ENCODE results near the gene PSMD10.
A peak's percentile ranks its signal among the peaks of the same experiment; 100 is the strongest.

The PSMD10 gene

GRCh38 chrX:108070891-108071290 lies 20.5 kb downstream of the PSMD10 start:
- no peak for DNase-seq

GRCh38 chrX:108068121-108068520 lies 23.2 kb downstream of the PSMD10 start:
- DNase-seq: no peak

DNA sequence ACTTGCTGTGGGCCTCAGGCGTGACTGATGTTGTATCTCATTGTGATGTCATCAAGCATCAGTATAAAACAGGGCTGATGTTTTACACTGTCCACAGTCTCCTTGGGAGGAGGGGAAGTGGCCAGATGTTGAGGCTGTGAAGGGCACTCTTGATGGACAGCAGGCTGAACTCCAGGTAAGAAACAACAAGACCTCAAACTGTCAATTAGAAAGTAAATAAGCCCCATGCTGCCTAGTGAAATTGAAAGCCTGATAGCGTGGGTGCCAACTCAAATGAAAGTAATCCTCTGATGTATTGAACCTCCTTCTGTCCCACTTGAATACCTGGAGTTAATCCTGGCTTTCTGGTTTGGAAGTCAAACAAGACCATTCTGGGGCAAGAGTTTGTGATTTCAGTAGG lies 26.7 kb downstream of the PSMD10 start:
- no peak for DNase-seq

- no peak for DNase-seq
Observed at GRCh38 chrX:108064001-108064400, 27.3 kb downstream of the PSMD10 start.

- no peak for DNase-seq
Observed at GRCh38 chrX:108059801-108060200, 31.5 kb downstream of the PSMD10 start.

GRCh38 chrX:108055546-108055945 lies 35.8 kb downstream of the PSMD10 start:
- no peak for DNase-seq

DNA sequence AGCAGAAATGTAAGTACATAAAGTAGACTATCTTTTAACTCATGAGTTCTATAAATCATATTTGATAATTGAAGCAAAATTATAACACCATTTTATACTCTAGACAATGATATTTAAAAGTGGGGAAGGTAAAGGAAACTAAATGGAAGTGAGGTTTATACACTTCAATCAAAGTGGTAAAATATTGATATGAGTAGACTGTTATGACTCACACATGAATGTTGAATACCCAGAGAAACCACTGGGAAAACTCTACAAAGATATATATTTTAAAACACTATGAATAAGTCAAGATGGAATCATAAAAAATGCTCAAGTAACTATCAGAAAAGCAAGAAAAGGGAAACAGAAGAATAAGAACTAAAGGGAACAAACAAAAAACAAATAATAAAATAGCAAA lies 38.1 kb downstream of the PSMD10 start:
- peak; percentile 13 for DNase-seq

DNA sequence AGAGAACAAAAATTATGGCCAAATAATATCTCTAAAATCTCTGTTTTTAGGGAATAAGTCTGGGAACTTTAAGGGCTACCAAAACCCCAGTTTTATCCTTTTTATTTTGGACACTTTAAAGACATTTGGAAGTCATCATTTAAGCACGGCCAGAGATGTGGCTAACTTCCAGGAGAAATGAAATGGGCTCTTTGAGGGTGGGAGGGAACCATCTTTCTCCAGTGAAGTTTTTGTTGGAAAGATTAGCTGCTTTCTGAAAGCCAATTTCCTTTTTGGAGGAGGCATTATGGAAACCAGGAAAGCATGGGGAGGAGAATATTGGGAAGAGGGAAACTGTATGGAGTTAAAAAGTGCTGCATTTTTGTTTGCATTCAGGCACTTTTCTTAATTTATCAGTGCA lies 41.7 kb downstream of the PSMD10 start:
- no peak for DNase-seq

- DNase-seq: no peak
Observed at GRCh38 chrX:108044554-108045256, 46.6 kb downstream of the PSMD10 start, which contains the start of gene VSIG1. VSIG1 (plus strand) TSS chrX:108045065; CDS start chrX:108045131, 66 bp downstream.

DNA sequence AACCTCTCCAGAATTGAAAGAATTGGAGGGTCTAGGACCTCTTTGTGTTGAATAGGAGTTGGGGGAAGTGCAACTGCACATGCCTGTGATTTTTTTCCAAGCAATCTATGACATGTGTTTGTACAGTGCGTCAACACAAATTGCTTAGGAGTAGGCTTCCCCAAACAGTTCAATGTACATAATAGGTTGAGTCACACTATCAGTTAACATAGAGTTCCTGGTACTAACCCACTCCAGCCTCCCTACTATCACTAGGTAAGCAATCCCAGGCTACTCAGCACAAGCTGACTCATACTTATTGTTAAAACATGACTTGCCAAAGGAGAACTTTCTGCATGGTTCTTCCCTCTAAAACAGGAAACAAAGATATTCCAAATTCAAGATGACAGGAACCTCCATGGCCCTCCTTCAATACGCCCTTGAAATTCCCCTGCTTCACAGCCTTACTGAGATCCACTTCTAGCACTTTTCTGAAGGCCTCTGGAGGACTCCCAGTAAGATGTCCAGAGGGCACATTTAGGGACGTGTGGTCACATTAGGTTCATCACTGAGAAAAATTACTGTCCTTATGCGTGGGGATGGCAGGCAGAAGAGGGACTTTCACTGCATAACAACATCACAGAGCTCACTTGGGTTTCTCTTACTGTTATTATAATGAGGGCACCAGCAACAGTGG lies 54.9 kb downstream of the PSMD10 start:
- DNase-seq: no peak

DNA sequence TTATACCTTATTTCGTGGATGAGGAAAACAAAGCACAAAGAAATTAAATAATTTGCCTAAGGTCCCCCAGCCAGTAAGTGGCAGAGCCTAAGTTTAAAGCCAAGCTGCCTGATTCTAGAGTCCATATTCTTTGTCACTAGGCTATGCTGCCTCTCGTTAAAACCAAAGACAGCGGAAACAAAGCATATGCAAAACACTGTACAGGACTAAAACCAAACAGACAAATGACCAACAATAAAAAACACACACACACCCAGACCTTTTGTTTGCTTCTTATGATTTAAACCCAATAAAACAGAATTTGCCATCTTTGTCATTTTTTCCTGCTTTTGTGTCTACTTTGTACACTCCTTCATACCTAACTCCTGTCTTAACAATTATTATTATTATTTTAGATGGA lies 56.6 kb downstream of the PSMD10 start:
- DNase-seq: no peak
